Heart left ventricle (tissue), 13 donors: Measurements from ENCODE around the gene NR5A2.

Source experiments
- CTCF ChIP-seq, 12 donors: fragments of 200-600 bp; sonication (generic) in 4 of 12; IDR thresholded peaks; one replicate each; pipeline versions ENCODE4 v1.5.0 to v1.8.0; 2018 to 2022; ENCODE audit warnings: antibody characterized with exemption in 12 of 12, mild to moderate bottlenecking in 5 of 12
- POLR2A ChIP-seq, 2 donors: fragments of 450-650 bp; IDR thresholded peaks; one replicate each; pipeline ENCODE4 v1.6.1; 2017; ENCODE audit warnings: antibody characterized with exemption in 2 of 2, mild to moderate bottlenecking in 2 of 2, moderate library complexity in 2 of 2
- donor health status: ischemic (EF 13 %, LVEDD 7.1; RV severe dilation, severe dysfunction).
- donor health status: DM: no; HTN: yes; CAD: no.
- donor health status: DM: no; HTN: no; CAD: no.
- donor health status: ischemic (EF 25% LVEDD 6.9; RV normal size, moderate dysfunction).
- donor health status: ischemic (EF 25% LVEDD 5.7; RV mildly dilated, moderate dysfunction).
- donor health status: ischemic (EF 35%, LVEDD 5.7; RV mildly dilated, moderate dysfunction).
- donor health status: nonischemic (EF 11% LVEDD 7.7; RV severe dilation, severe dysfunction).
- donor health status: DM: yes; HTN: yes; CAD: no.
- donor health status: PGD.
- donor health status: ischemic (EF 29% LVEDD 5.4; RV normal size, mild dysfunction).
- donor health status: nonischemic (EF 23%, LVEDD 6.1; RV moderate dilation, normal function).

GRCh38 chr1:200072636-200073285 is 45.3 kb downstream of the NR5A2 start:
- TF ChIP-seq POLR2A (IDR thresholded peaks at IDR 0.05): no peak
- no peak for TF ChIP-seq CTCF (IDR thresholded peaks at IDR 0.05)
